HL-60 (cell line): Measurements from ENCODE around the gene CBFA2T2.

Experiments used
- GABPA ChIP-seq: IDR thresholded peaks from 2 replicates; pipeline ENCODE4 v1.6.1; 2012; ENCODE audit warnings: low read depth
- POLR2AphosphoS5 ChIP-seq: IDR thresholded peaks from 2 replicates; pipeline ENCODE4 v1.6.1; 2012; ENCODE audit warnings: low read depth
- TF ChIP-seq, protein P1 (sequence below): IDR thresholded peaks from one replicate; pipeline ENCODE4 v1.5.1; 2011; ENCODE audit warnings: low read length, control low read depth, inconsistent platforms; ENCODE audit not compliant: insufficient read depth
- TF ChIP-seq, protein P2 (sequence below): IDR thresholded peaks from 2 replicates; pipeline ENCODE4 v1.6.1; 2012; ENCODE audit warnings: low read depth; ENCODE audit not compliant: insufficient replicate concordance

DNA sequence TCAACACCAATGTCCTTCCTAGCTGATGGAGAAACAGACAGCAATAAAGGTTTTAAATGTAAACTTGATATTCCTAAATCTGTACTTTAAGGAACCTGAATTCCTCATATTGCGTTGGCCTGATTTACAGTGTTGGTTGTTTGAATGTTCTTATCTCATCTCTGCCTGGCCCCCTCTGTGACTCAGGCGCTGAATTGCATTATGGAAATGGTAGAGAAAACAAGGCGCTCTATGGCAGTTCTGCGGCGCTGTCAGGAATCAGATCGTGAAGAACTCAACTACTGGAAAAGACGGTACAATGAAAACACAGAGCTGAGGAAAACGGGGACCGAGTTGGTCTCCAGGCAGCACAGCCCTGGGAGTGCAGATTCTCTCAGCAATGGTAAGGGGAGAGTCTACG, 139.6 kb downstream of the CBFA2T2 start:
- TF ChIP-seq POLR2AphosphoS5 (no peak), GABPA (no peak)
- TF ChIP-seq, protein P1, sequence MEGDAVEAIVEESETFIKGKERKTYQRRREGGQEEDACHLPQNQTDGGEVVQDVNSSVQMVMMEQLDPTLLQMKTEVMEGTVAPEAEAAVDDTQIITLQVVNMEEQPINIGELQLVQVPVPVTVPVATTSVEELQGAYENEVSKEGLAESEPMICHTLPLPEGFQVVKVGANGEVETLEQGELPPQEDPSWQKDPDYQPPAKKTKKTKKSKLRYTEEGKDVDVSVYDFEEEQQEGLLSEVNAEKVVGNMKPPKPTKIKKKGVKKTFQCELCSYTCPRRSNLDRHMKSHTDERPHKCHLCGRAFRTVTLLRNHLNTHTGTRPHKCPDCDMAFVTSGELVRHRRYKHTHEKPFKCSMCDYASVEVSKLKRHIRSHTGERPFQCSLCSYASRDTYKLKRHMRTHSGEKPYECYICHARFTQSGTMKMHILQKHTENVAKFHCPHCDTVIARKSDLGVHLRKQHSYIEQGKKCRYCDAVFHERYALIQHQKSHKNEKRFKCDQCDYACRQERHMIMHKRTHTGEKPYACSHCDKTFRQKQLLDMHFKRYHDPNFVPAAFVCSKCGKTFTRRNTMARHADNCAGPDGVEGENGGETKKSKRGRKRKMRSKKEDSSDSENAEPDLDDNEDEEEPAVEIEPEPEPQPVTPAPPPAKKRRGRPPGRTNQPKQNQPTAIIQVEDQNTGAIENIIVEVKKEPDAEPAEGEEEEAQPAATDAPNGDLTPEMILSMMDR, result no peak
- TF ChIP-seq, protein P2, sequence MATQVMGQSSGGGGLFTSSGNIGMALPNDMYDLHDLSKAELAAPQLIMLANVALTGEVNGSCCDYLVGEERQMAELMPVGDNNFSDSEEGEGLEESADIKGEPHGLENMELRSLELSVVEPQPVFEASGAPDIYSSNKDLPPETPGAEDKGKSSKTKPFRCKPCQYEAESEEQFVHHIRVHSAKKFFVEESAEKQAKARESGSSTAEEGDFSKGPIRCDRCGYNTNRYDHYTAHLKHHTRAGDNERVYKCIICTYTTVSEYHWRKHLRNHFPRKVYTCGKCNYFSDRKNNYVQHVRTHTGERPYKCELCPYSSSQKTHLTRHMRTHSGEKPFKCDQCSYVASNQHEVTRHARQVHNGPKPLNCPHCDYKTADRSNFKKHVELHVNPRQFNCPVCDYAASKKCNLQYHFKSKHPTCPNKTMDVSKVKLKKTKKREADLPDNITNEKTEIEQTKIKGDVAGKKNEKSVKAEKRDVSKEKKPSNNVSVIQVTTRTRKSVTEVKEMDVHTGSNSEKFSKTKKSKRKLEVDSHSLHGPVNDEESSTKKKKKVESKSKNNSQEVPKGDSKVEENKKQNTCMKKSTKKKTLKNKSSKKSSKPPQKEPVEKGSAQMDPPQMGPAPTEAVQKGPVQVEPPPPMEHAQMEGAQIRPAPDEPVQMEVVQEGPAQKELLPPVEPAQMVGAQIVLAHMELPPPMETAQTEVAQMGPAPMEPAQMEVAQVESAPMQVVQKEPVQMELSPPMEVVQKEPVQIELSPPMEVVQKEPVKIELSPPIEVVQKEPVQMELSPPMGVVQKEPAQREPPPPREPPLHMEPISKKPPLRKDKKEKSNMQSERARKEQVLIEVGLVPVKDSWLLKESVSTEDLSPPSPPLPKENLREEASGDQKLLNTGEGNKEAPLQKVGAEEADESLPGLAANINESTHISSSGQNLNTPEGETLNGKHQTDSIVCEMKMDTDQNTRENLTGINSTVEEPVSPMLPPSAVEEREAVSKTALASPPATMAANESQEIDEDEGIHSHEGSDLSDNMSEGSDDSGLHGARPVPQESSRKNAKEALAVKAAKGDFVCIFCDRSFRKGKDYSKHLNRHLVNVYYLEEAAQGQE, result no peak
